Measurements from ENCODE around the gene MCTP1.

DNA sequence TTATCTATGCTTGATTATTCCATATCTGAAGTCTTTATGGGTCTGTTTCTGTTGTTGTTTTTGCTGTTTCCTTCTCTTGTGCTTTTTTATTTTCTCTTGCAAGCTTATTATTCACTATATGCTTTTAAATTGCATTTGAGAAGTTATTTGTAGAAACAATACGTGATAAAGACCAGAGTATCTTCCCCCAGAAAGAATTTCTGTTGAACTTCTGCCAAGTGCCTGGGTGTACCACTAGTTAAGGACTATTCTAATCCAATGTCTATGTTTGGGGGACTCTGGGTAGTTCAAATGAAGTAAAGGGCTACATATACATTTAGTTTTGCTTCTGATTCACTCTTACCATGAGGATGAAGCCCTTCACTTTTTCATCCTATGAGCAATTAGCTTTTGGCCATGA, 612.1 kb downstream of the MCTP1 start:
- TF ChIP-seq, protein P1, sequence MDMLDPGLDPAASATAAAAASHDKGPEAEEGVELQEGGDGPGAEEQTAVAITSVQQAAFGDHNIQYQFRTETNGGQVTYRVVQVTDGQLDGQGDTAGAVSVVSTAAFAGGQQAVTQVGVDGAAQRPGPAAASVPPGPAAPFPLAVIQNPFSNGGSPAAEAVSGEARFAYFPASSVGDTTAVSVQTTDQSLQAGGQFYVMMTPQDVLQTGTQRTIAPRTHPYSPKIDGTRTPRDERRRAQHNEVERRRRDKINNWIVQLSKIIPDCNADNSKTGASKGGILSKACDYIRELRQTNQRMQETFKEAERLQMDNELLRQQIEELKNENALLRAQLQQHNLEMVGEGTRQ (IDR thresholded peaks at IDR 0.05; ENCODE audit: low read length), result no peak
- TF ChIP-seq GABPA (IDR thresholded peaks at IDR 0.05; ENCODE audit: borderline replicate concordance, insufficient read depth, low read length) (no peak), EP300 (IDR thresholded peaks at IDR 0.05; ENCODE audit: borderline replicate concordance in 1 of 2, low read depth in 2 of 2, low read length in 2 of 2) (no peak), CTCF (IDR thresholded peaks at IDR 0.05; ENCODE audit: control extremely low read depth in 1 of 3, insufficient read depth in 1 of 3, low read depth in 1 of 3, low read length in 3 of 3) (no peak), ASH2L (IDR thresholded peaks at IDR 0.05; ENCODE audit: low read length) (no peak)
- TF ChIP-seq, protein P2, sequence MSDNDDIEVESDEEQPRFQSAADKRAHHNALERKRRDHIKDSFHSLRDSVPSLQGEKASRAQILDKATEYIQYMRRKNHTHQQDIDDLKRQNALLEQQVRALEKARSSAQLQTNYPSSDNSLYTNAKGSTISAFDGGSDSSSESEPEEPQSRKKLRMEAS (IDR thresholded peaks at IDR 0.05), result no peak

All from H1 (cell line).